NCI-H748 (cell line): ENCODE data around the gene NPSR1.

Experiments
- DNase-seq: peaks from one replicate; lab custom pipeline; 2025; ENCODE audit not compliant: unreplicated experiment; lab: John Stamatoyannopoulos, UW

NPSR1 gene

GRCh38 chr7:34756025-34756437, 98.0 kb downstream of the NPSR1 start:
- peak; percentile 53 for DNase-seq

GRCh38 chr7:34756691-34757090, 98.7 kb downstream of the NPSR1 start:
- peak; percentile 86 for DNase-seq

- no peak for DNase-seq
Observed at GRCh38 chr7:34757570-34758110, 99.6 kb downstream of the NPSR1 start.

- DNase-seq: no peak
Observed at GRCh38 chr7:34758111-34758601, 100.1 kb downstream of the NPSR1 start.

GRCh38 chr7:34759477-34760125, 101.6 kb downstream of the NPSR1 start:
- peak; percentile 27 for DNase-seq

GRCh38 chr7:34760271-34760670, 102.3 kb downstream of the NPSR1 start:
- DNase-seq: no peak

- no peak for DNase-seq
Observed at GRCh38 chr7:34761206-34761605, 103.2 kb downstream of the NPSR1 start.

GRCh38 chr7:34761627-34762026, 103.6 kb downstream of the NPSR1 start:
- DNase-seq: no peak

- DNase-seq: no peak
Observed at GRCh38 chr7:34762764-34763163, 104.7 kb downstream of the NPSR1 start.

GRCh38 chr7:34772296-34772938, 114.4 kb downstream of the NPSR1 start:
- DNase-seq: no peak

- DNase-seq: no peak
Observed at GRCh38 chr7:34776748-34777358, 118.8 kb downstream of the NPSR1 start.

GRCh38 chr7:34780546-34780945, 122.5 kb downstream of the NPSR1 start:
- no peak for DNase-seq

GRCh38 chr7:34787586-34787985, 129.6 kb downstream of the NPSR1 start:
- no peak for DNase-seq

GRCh38 chr7:34806831-34807230, 148.8 kb downstream of the NPSR1 start:
- no peak for DNase-seq

- no peak for DNase-seq
Observed at GRCh38 chr7:34807548-34808340, 149.7 kb downstream of the NPSR1 start.

GRCh38 chr7:34814203-34814842, 156.3 kb downstream of the NPSR1 start:
- peak; percentile 60 for DNase-seq

GRCh38 chr7:34821932-34822558, 164.0 kb downstream of the NPSR1 start:
- DNase-seq: no peak

- DNase-seq: peak; percentile 32
Observed at GRCh38 chr7:34823650-34824258, 165.7 kb downstream of the NPSR1 start.

- DNase-seq: no peak
Observed at GRCh38 chr7:34825221-34825620, 167.2 kb downstream of the NPSR1 start.

- DNase-seq: no peak
Observed at GRCh38 chr7:34830390-34830789, 172.4 kb downstream of the NPSR1 start.
